Measurements from ENCODE around the gene AARS2. TPM values are rescaled to one million over a fixed set of nuclear protein-coding genes. Genes with fewer than 3 reads are reported as not detected.

The AARS2 gene
- total and polyA plus RNA-seq, 11 donors = 4.1 to 9.8 (median 7.6) TPM

GRCh38 chr6:44285552-44286284 lies 27.4 kb downstream of the AARS2 start:
- no peak overlapping the region for H3K4me3 ChIP-seq
- no peak for DNase-seq
- intact Hi-C loops (cut with DNase I) = no loop called here
- H3K9me3 ChIP-seq = no peaks in the 10 kb centered on the region
- 54 to 75% (median 72%) methylated on average over 12 to 25 of the region's 25 CpGs for WGBS, 4 donors
- no peaks in the 10 kb centered on the region for H3K4me1 ChIP-seq
- H3K27me3 ChIP-seq = peaks cover 6 to 65% (median 27%) of the 10 kb centered on the region in 9 donors
- TF ChIP-seq, protein P1, sequence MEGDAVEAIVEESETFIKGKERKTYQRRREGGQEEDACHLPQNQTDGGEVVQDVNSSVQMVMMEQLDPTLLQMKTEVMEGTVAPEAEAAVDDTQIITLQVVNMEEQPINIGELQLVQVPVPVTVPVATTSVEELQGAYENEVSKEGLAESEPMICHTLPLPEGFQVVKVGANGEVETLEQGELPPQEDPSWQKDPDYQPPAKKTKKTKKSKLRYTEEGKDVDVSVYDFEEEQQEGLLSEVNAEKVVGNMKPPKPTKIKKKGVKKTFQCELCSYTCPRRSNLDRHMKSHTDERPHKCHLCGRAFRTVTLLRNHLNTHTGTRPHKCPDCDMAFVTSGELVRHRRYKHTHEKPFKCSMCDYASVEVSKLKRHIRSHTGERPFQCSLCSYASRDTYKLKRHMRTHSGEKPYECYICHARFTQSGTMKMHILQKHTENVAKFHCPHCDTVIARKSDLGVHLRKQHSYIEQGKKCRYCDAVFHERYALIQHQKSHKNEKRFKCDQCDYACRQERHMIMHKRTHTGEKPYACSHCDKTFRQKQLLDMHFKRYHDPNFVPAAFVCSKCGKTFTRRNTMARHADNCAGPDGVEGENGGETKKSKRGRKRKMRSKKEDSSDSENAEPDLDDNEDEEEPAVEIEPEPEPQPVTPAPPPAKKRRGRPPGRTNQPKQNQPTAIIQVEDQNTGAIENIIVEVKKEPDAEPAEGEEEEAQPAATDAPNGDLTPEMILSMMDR (IDR thresholded peaks at IDR 0.05) = no peak
- TF ChIP-seq POLR2A (IDR thresholded peaks at IDR 0.05) = no peak
- H3K36me3 ChIP-seq = no peaks in the 10 kb centered on the region
- H3K27ac ChIP-seq = no peak overlapping the region
- no peak for ATAC-seq

- WGBS, 4 donors = 51 to 61% (median 58%) methylated on average over 4 of the region's 4 CpGs
- H3K4me1 ChIP-seq = no peaks in the 10 kb centered on the region
- intact Hi-C loops (cut with DNase I) = no loop called here
- peaks cover 3 to 56% (median 19%) of the 10 kb centered on the region in 9 donors for H3K27me3 ChIP-seq
- H3K4me3 ChIP-seq = no peak overlapping the region
- H3K9me3 ChIP-seq = no peaks in the 10 kb centered on the region
- TF ChIP-seq POLR2A (IDR thresholded peaks at IDR 0.05) = no peak
- TF ChIP-seq, protein P1 (IDR thresholded peaks at IDR 0.05) = no peak
- H3K27ac ChIP-seq = no peak overlapping the region
- H3K36me3 ChIP-seq = no peaks in the 10 kb centered on the region
- DNase-seq (no peak), ATAC-seq (no peak)
Observed at GRCh38 chr6:44284867-44285266, 28.3 kb downstream of the AARS2 start.

DNA sequence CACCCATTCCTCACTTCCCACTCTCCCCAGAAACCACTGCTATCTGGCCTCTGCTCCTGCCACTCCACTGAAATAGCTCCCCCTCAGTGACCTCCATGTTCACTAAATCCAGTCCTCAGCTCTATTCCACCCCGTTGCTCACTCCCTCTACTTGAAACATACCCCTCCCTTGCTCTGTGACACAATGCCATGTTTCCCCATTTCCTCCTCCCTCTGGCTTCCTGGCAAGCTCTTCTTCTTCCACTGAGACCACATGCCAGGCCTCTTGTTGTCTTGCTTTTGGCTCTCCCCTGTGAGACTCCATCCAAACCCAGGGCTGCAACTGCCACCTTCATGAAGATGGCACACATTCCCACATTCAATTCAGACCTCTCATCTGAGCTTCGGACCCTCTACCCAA lies 29.0 kb downstream of the AARS2 start:
- ATAC-seq (no peak), DNase-seq (no peak)
- no peaks in the 10 kb centered on the region for H3K9me3 ChIP-seq
- peaks cover 0 to 49% (median 13%) of the 10 kb centered on the region in 9 donors for H3K27me3 ChIP-seq
- H3K4me3 ChIP-seq = no peak overlapping the region
- no peaks in the 10 kb centered on the region for H3K4me1 ChIP-seq
- intact Hi-C loops (cut with DNase I) = no loop called here
- no peak for TF ChIP-seq POLR2A (IDR thresholded peaks at IDR 0.05)
- TF ChIP-seq, protein P1 (IDR thresholded peaks at IDR 0.05) = no peak
- no peaks in the 10 kb centered on the region for H3K36me3 ChIP-seq
- WGBS, 4 donors = 49 to 62% (median 56%) methylated on average over 2 of the region's 2 CpGs
- no peak overlapping the region for H3K27ac ChIP-seq

DNA sequence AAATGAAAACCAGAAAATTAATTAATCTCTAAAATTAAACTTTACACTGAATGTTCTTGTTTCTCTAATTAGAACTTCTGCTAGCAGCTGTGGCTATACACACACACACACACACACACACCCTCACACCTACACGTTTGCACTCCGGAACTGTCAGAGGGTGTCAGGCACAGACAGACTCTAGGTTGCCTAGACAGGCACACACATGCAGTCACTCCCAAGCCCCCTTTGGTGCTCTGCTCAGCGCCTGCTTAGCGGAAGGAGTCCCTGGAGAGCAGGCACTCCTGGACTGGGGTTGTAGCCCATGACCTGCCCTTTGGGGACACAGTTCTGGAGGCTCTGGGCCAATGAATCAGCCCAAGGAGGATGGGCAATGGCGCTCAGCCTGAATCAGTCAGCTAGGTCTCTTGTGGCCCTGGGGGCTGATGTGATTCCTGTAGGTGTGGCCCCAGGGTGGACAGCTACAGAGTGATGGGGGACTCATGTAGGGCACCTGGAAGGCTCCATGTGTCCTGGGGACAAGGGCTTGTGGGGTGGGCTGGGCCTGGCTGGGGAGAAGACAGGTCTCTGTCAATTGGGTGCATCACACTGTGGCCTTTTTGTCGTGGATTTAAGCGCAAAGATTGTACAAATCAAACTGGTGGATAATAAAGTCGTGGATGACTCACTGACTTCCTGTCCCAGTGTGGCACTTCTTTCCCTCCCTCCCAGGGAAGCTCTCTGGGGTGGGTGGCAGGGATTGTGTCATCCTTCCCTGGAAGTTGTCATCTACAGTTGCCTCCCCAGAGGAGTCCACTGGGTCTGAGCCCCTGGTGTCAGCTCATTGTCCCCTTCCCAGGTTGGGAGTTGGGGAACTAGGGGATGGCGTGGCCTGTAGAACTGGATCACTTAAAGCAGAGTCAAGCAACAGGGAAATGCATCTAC lies 34.1 kb downstream of the AARS2 start:
- peaks cover 2 to 57% (median 21%) of the 10 kb centered on the region in 9 donors for H3K27me3 ChIP-seq
- 60 to 71% (median 68%) methylated on average over 8 to 9 of the region's 9 CpGs for WGBS, 4 donors

More for the DNA sequence above, 34.1 kb downstream of the AARS2 start:
- Histone ChIP-seq H3K27ac (no peak overlapping the region), H3K4me3 (no peak overlapping the region), H3K36me3 (no peaks in the 10 kb centered on the region), H3K9me3 (no peaks in the 10 kb centered on the region), H3K4me1 (peaks cover 0 to 13% (median 5%) of the 10 kb centered on the region in 12 donors)
- ATAC-seq (no peak), DNase-seq (no peak)
- intact Hi-C loops (cut with DNase I) = no loop called here
- TF ChIP-seq, protein P1 (IDR thresholded peaks at IDR 0.05) = no peak
- no peak for TF ChIP-seq POLR2A (IDR thresholded peaks at IDR 0.05)
